Stimulated activated CD4-positive, alpha-beta T cell treated with anti-CD3 and anti-CD28 coated beads, Interleukin-15, amount 100 ng/mL, for 24 hours (primary cell): ENCODE measurements around the gene TRIM66.
A peak's percentile ranks its signal among the peaks of the same experiment; 100 is the strongest.

Experiments used
- DNase-seq: peaks from one replicate; pipeline ENCODE4 v3.0.0-alpha.2; 2020

TRIM66 gene

DNA sequence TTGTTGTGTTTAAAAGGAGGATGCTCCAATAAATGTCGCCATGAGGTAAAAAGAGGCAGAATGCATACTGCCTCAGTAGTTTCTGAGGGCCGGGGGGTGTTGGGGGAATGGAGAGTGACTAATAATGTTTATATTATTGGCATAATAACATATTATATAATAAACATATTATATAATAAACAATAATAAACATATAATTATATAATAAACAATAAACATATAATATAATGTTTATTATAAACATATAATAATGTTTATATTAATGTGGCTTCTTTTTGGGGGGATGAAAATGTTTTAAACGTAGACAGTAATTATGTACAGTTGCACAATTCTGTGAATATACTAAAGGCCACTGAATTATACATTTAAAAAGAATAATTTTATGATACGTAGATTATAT lies 35.6 kb downstream of the TRIM66 start:
- DNase-seq = no peak

GRCh38 chr11:8642196-8642841 lies 40.1 kb downstream of the TRIM66 start:
- no peak for DNase-seq

GRCh38 chr11:8641332-8641731 lies 41.1 kb downstream of the TRIM66 start:
- DNase-seq = no peak

DNA sequence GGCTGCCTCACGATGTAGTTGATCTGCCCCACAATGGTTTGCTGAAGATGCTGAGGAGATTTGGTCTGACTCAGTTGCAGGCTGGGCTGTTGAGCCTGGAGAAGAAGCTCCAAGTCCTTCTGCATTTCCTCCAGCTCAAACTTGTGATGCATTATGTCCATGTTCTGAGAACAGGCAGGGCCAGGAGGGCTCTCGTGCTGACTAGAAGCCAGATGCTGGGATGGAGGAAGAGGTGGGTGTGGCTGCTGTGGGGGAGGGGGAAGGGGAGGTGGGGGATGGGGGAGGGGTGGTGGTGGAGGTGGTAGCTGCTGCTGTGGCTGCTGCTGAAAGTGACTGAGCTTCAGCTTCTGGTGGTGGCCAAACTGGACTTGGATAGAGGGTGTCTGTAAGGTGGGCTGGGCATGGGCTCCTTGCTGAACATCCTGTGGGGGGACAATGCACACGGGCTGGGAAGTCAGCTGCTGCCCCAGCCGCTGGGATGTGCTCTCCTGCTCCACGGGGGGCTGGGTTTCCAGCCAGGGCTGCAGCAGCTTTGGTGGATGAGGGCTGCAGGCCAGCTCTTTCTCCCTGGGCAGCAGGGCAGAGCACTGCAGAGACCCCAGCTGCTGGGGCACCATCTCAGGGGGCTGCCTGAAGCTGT lies 42.1 kb downstream of the TRIM66 start:
- no peak for DNase-seq

GRCh38 chr11:8639655-8640054 lies 42.8 kb downstream of the TRIM66 start:
- no peak for DNase-seq

GRCh38 chr11:8638300-8638699 lies 44.2 kb downstream of the TRIM66 start:
- DNase-seq = no peak

GRCh38 chr11:8636127-8636526 lies 46.3 kb downstream of the TRIM66 start:
- no peak for DNase-seq

- DNase-seq = no peak
Measured at GRCh38 chr11:8634498-8634897, 48.0 kb downstream of the TRIM66 start.

- no peak for DNase-seq
Measured at GRCh38 chr11:8631395-8632118, 50.9 kb downstream of the TRIM66 start.

DNA sequence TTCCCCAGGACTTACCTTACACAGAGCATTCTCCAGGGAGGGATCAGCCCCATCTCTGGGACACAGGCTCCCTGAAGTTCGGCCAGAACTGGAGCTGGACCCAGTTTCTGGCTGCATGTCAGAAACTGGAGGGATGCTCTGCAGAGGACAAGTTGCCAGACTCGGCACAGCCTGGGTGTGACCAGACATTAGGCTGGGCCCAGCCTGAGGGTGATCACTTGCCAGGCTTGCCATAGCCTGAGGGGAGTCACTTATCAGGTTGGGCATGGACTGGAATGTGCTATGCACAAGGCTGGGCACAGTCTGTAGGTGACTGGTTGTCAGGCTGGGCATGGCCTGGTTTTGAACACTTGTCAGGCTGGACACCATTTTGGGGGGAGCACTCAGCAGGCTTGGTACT lies 57.8 kb downstream of the TRIM66 start:
- DNase-seq = no peak

- DNase-seq = no peak
Measured at GRCh38 chr11:8621147-8621546, 61.3 kb downstream of the TRIM66 start.

DNA sequence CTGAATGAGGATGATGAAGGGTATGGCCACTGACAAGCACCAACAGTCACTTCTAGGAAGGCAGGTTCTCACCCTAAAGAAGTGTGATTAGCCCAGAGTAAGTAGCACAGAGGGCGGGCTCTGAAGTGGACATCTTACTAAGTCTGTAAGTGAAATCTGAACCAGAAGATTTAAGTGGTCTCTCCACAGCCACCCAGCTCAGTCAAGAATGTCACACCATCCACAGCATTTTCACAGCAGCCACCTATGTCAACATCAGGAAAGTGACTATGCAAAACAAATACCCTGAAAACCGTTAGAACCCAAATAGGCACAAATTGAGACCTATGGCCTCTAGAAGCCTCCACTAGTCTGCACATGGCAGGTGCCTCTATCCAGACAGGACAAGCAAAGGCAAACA lies 65.4 kb downstream of the TRIM66 start:
- no peak for DNase-seq

DNA sequence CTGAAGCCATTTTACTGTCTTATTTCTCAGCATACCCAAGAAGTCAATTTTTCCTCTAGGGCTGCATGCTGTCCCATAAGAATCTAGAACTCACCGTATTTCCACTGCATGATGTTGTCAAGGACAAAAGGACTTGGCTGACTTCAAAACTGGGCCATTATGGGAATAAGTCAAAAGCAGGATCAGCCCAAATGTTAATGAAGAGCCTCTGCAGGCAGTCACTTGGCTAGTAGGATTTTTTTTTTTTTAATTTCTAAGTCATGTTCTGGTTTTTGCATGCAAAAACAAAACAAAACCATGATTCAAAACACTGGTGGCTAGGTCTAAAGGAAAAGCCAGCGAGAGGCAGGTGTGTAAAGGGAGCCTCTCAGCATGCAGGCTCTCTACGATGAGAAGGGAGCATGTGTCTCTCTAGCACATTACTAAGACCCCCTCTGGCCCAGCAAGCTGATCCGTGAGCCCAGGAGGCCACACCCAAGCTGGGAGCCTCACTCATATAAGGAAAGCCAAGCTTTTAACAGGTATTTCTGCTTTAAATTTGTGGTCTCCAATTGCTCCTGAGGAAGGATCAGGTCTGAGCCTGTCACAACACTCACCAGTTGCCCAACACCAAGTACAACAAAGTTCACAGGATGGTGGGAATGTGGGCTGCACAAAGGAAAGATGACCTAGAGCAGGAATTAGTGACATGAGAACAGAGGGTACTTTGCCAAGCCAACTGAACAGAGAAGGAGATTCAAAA lies 67.0 kb downstream of the TRIM66 start:
- no peak for DNase-seq

- DNase-seq = no peak
Measured at GRCh38 chr11:8614497-8614896, 68.0 kb downstream of the TRIM66 start.

GRCh38 chr11:8613036-8613435 lies 69.4 kb downstream of the TRIM66 start:
- DNase-seq = no peak

GRCh38 chr11:8612522-8612921 lies 69.9 kb downstream of the TRIM66 start:
- no peak for DNase-seq

DNA sequence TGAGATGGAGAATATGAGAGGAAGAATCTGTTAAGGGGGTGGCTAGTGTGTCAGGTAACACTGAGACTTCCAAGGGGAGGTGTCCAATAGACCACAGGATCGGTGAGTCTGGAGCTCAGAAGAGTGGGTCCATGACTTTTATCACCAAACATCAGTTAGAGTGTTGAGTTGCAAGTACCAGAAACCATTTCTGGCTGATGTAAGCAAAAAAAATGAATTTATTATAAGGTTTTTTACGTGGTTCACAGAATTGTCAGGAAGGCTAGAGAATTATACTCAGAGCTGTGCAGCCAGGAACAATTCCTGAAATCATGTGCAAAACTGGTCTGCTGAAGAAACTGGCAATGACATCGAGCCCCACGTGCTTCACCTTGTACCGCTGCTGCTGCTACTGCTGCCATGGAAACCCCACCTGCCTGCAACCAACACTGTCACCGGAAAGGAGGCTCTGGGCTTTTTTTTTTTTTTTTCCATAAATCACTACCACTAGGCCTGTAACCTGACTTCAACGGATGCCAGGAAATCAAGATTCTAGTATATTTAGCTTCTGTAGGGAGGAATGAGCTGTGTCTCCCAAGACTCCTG lies 71.8 kb downstream of the TRIM66 start:
- DNase-seq = peak; percentile 39

DNA sequence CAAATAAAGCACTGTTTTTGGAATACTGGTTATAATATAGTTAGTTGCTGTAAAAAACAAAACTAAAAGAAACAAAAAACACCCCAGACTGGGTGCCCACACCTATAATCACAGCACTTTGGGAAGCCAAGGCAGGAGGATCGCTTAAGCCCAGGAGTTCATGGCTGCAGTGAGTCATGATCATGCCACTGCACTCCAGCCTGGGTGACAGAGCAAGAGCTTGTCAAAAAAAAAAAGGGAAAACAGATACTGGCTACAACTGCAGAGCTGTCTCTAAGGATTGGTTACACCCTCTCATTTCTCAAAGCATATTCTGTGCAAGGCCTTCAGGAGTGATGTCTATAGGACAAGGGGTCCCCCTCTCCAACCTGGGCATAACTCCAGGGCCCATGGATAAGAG lies 73.8 kb downstream of the TRIM66 start:
- no peak for DNase-seq

GRCh38 chr11:8605971-8606563 lies 76.4 kb downstream of the TRIM66 start:
- no peak for DNase-seq

GRCh38 chr11:8604078-8604723 lies 78.3 kb downstream of the TRIM66 start:
- DNase-seq = peak; percentile 54

GRCh38 chr11:8603696-8604077 lies 78.8 kb downstream of the TRIM66 start:
- DNase-seq = no peak
